ENCODE data around the gene ANKRD62. TPM values are rescaled to one million over a fixed set of nuclear protein-coding genes. Genes with fewer than 3 reads are reported as not detected.

Gene ANKRD62
- total RNA-seq, 6 experiments from 2014 or later = not detected

DNA sequence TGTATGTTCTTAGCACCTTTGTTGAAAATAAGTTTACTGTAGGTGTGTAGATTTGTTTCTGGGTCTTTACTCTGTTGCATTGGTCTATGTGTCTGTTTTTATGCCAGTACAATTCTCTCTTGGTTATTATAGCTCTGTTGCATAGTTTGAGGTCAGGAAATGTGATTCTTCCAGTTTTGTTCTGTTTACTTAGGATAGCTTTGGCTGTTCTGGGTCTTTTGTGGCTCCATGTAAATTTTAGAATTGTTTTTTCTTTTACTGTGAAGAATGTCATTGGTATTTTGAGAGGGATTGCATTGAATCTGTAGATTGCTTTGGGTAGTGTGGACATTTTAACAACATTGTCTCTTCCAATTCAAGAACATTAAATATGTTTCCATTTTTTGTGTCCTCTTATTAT is 69.1 kb downstream of the ANKRD62 start:
- H3K4me3 ChIP-seq = no peak overlapping the region
- no peaks in the 10 kb centered on the region for H3K4me1 ChIP-seq
- H3K27me3 ChIP-seq = no peaks in the 10 kb centered on the region
- no peak overlapping the region for H3K27ac ChIP-seq
- intact Hi-C loops (cut with DNase I) = no loop called here
- DNase-seq (no peak), ATAC-seq (no peak)
- H3K9me3 ChIP-seq = no peaks in the 10 kb centered on the region
- TF ChIP-seq, protein P1, sequence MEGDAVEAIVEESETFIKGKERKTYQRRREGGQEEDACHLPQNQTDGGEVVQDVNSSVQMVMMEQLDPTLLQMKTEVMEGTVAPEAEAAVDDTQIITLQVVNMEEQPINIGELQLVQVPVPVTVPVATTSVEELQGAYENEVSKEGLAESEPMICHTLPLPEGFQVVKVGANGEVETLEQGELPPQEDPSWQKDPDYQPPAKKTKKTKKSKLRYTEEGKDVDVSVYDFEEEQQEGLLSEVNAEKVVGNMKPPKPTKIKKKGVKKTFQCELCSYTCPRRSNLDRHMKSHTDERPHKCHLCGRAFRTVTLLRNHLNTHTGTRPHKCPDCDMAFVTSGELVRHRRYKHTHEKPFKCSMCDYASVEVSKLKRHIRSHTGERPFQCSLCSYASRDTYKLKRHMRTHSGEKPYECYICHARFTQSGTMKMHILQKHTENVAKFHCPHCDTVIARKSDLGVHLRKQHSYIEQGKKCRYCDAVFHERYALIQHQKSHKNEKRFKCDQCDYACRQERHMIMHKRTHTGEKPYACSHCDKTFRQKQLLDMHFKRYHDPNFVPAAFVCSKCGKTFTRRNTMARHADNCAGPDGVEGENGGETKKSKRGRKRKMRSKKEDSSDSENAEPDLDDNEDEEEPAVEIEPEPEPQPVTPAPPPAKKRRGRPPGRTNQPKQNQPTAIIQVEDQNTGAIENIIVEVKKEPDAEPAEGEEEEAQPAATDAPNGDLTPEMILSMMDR (IDR thresholded peaks at IDR 0.05) = no peak
- no peak for TF ChIP-seq POLR2A (IDR thresholded peaks at IDR 0.05)
- no peaks in the 10 kb centered on the region for H3K36me3 ChIP-seq

DNA sequence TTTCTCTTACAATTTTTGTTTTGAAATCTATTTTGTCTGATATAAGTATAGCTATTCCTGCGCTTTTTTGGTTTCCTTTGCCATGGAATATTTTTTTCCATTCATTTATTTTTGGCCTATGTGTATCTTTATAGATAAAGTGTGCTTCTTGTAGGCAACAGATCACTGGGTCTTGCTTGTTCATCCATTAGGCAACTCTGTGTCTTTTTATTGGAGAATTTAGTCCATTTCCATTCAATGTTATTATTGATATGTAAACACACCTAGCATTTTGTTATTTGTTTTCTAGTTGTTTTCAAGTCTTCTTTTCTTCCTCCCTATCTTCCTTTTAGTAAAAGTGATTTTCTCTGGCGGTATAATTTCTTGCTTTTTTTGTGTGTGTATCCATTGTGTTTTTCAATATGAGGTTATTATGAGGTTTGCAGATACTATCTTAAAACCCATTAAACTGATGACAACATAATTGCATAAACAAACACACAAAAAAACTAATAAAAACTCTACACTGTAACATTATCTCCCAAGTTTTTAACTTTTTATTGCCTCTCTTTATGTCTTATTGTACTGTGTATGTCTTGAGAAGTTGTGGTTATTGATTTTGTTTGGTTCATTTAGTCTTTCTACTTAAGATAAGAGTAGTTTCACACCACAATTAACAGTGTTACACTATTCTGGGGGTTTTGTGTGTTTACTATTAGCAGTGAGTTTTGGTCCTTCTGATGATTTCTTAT is 71.6 kb downstream of the ANKRD62 start:
- no peaks in the 10 kb centered on the region for H3K36me3 ChIP-seq
- intact Hi-C loops (cut with DNase I) = no loop called here
- no peaks in the 10 kb centered on the region for H3K9me3 ChIP-seq
- 71% methylated on average over 2 of the region's 2 CpGs for WGBS (ENCODE audit: insufficient coverage, low coverage, low lambda C conversion rate, missing lambda C conversion rate)
- no peaks in the 10 kb centered on the region for H3K4me1 ChIP-seq
- no peaks in the 10 kb centered on the region for H3K27me3 ChIP-seq
- no peak for DNase-seq
- H3K4me3 ChIP-seq = no peak overlapping the region
- H3K27ac ChIP-seq = no peak overlapping the region
- ATAC-seq = no peak
- no peak for TF ChIP-seq POLR2A (IDR thresholded peaks at IDR 0.05)
- TF ChIP-seq, protein P1 (IDR thresholded peaks at IDR 0.05) = no peak

Small RNA genes within 50 kb of the gene (small RNA-seq; reads per million reads assigned to genes)
- 0 reads per million in 2 experiments for gene RNU6-324P

Other genes with a start within 250 kb of the ANKRD62 start
- 10 to 100 TPM; 13.5 to 22.4 (median 18.2) TPM for gene CHMP1B, start 242.4 kb upstream of the ANKRD62 start, total RNA-seq
- 10 to 100 TPM; 23.2 to 40.9 (median 30.7) TPM for gene MPPE1, start 185.5 kb upstream of the ANKRD62 start, total RNA-seq
- 10 to 100 TPM; 32.3 to 51.1 (median 45.7) TPM for gene IMPA2, start 112.3 kb upstream of the ANKRD62 start, total RNA-seq
- gene CIDEA, start 160.5 kb downstream of the ANKRD62 start, total RNA-seq = not detected
- 10 to 100 TPM in 2 of 6 experiments, 1 to 10 TPM in 4; 2.4 to 18.5 (median 9.0) TPM for gene TUBB6, start 214.4 kb downstream of the ANKRD62 start, total RNA-seq

All from right lobe of liver (tissue), 6 donors.